ENCODE data around the gene SLC35G3. TPM values are rescaled to one million over a fixed set of nuclear protein-coding genes. Genes with fewer than 3 reads are reported as not detected.

Gene SLC35G3
- total RNA-seq, 2 donors from 2014 or later = not detected

GRCh38 chr17:35241520-35241919 is 47.3 kb upstream of the SLC35G3 start:
- Histone ChIP-seq H3K27ac (peak overlapping the region in 3 of 4 donors; percentile 89 to 97 (median 91)), H3K27me3 (no peaks in the 10 kb centered on the region), H3K36me3 (replicated peaks in 1 of 2; ENCODE audit: insufficient read depth in 1 of 2, low read depth in 2 of 2) (no peaks in the 10 kb centered on the region), H3K4me3 (no peak overlapping the region), H3K4me1 (peaks cover 23% of the 10 kb centered on the region), H3K9me3 (no peaks in the 10 kb centered on the region)
- 87 to 88% methylated on average over 19 of the region's 19 CpGs for WGBS, 2 donors
- no peak for TF ChIP-seq POLR2A (IDR thresholded peaks at IDR 0.05)
- TF ChIP-seq, protein P1, sequence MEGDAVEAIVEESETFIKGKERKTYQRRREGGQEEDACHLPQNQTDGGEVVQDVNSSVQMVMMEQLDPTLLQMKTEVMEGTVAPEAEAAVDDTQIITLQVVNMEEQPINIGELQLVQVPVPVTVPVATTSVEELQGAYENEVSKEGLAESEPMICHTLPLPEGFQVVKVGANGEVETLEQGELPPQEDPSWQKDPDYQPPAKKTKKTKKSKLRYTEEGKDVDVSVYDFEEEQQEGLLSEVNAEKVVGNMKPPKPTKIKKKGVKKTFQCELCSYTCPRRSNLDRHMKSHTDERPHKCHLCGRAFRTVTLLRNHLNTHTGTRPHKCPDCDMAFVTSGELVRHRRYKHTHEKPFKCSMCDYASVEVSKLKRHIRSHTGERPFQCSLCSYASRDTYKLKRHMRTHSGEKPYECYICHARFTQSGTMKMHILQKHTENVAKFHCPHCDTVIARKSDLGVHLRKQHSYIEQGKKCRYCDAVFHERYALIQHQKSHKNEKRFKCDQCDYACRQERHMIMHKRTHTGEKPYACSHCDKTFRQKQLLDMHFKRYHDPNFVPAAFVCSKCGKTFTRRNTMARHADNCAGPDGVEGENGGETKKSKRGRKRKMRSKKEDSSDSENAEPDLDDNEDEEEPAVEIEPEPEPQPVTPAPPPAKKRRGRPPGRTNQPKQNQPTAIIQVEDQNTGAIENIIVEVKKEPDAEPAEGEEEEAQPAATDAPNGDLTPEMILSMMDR (IDR thresholded peaks at IDR 0.05) = no peak
- intact Hi-C loops (cut with DNase I) = no loop called here
- DNase-seq = peak in 1 of 4 donors; percentile 9
- ATAC-seq = no peak

DNA sequence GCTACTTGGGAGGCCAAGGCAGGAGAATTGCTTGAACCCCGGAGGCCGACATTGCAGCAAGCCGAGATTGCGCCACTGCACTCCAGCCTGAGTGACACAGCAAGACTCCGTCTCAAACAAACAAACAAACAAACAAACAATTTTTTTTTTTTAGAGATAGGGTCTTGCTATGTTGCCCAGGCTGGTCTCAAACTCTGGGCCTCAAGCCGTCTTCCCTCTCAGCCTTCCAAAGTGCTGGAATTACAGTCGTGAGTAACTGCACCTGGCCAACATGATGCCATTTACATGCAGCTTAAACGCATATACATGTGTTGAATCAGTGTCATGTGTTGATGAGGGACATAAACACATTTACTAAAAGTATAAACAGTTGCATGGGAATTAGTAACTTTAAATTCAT is 46.7 kb upstream of the SLC35G3 start:
- WGBS, 2 donors = 90 to 95% methylated on average over 8 of the region's 8 CpGs
- no peak overlapping the region for H3K27ac ChIP-seq
- no peak for TF ChIP-seq POLR2A (IDR thresholded peaks at IDR 0.05)
- TF ChIP-seq, protein P1 (IDR thresholded peaks at IDR 0.05) = no peak
- ATAC-seq (no peak), DNase-seq (no peak)
- H3K36me3 ChIP-seq (replicated peaks in 1 of 2; ENCODE audit: insufficient read depth in 1 of 2, low read depth in 2 of 2) = no peaks in the 10 kb centered on the region
- peaks cover 23% of the 10 kb centered on the region for H3K4me1 ChIP-seq
- no peak overlapping the region for H3K4me3 ChIP-seq
- H3K9me3 ChIP-seq = no peaks in the 10 kb centered on the region
- H3K27me3 ChIP-seq = no peaks in the 10 kb centered on the region
- intact Hi-C loops (cut with DNase I) = no loop called here

DNA sequence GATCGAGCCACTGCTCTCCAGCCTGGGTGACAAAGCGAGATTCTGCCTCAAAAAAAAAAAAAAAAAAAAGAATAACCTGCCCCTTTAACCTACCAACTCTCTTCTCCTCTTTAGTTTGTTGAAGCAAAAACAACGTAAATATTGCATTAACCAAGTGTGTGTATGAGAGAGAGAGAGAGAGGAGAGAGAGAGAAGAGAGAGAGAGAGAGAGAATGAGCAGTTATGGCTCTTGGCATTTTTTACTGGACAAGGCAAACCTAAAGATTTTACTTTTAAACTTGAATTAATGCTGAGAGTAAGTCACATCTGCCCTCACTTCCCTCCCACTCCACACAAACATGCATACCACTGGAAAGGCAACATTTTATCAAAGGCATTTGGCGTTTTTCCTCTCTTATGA is 45.6 kb upstream of the SLC35G3 start:
- H3K4me3 ChIP-seq = no peak overlapping the region
- ATAC-seq (no peak), DNase-seq (no peak)
- no peak for TF ChIP-seq POLR2A (IDR thresholded peaks at IDR 0.05)
- TF ChIP-seq, protein P1 (IDR thresholded peaks at IDR 0.05) = no peak
- no peaks in the 10 kb centered on the region for H3K9me3 ChIP-seq
- H3K4me1 ChIP-seq = peaks cover 19% of the 10 kb centered on the region
- no peak overlapping the region for H3K27ac ChIP-seq
- no peaks in the 10 kb centered on the region for H3K27me3 ChIP-seq
- intact Hi-C loops (cut with DNase I) = no loop called here
- H3K36me3 ChIP-seq (replicated peaks in 1 of 2; ENCODE audit: insufficient read depth in 1 of 2, low read depth in 2 of 2) = no peaks in the 10 kb centered on the region
- 76 to 78% methylated on average over 4 of the region's 4 CpGs for WGBS, 2 donors

- intact Hi-C loops (cut with DNase I) = no loop called here
- peaks cover 11% of the 10 kb centered on the region for H3K4me1 ChIP-seq
- ATAC-seq = no peak
These were observed 44.6 kb upstream of the SLC35G3 start for GRCh38 chr17:35238821-35239220.

DNA sequence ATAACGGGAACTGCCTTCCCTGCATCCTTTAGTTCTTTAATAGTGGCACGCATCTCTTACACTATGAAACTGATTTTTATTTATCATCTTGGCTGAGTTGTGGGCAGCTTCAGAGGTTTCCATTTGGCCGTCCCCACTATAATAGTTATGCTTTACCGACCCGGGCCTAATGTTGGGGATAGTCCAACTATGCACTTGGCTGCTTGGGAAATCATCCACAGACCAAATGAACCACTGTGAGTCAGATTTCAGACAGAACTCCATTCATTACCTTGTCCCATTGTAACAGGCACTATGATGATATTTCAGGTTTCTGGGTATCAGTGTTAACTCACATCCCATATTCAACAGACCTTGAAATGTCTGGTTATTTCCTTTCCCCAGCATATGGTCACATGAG is 42.6 kb upstream of the SLC35G3 start:
- no peak for ATAC-seq
- H3K27ac ChIP-seq = no peak overlapping the region

More at GRCh38 chr17:35238821-35239220, 44.6 kb upstream of the SLC35G3 start:
- TF ChIP-seq, protein P1 (IDR thresholded peaks at IDR 0.05) = no peak
- TF ChIP-seq POLR2A (IDR thresholded peaks at IDR 0.05) = no peak
- Histone ChIP-seq H3K36me3 (replicated peaks in 1 of 2; ENCODE audit: insufficient read depth in 1 of 2, low read depth in 2 of 2) (no peaks in the 10 kb centered on the region), H3K27ac (no peak overlapping the region), H3K27me3 (no peaks in the 10 kb centered on the region), H3K4me3 (no peak overlapping the region), H3K9me3 (no peaks in the 10 kb centered on the region)
- 79 to 92% methylated on average over 2 of the region's 2 CpGs for WGBS, 2 donors
- no peak for DNase-seq

More for the DNA sequence above, 42.6 kb upstream of the SLC35G3 start:
- intact Hi-C loops (cut with DNase I) = no loop called here
- H3K4me1 ChIP-seq = peaks cover 5% of the 10 kb centered on the region
- no peak for TF ChIP-seq POLR2A (IDR thresholded peaks at IDR 0.05)
- TF ChIP-seq, protein P1 (IDR thresholded peaks at IDR 0.05) = no peak
- H3K27me3 ChIP-seq = no peaks in the 10 kb centered on the region
- H3K9me3 ChIP-seq = no peaks in the 10 kb centered on the region
- WGBS, 2 donors = 89% methylated on average over 5 of the region's 5 CpGs
- no peak for DNase-seq
- H3K36me3 ChIP-seq (replicated peaks in 1 of 2; ENCODE audit: insufficient read depth in 1 of 2, low read depth in 2 of 2) = no peaks in the 10 kb centered on the region
- H3K4me3 ChIP-seq = no peak overlapping the region

Measured in body of pancreas (tissue), 4 donors.